ENCODE data around the gene MAP4K4.
A peak's percentile ranks its signal among the peaks of the same experiment; 100 is the strongest.
"Not testable (repeated sequence)": the region's sequence is repeated elsewhere in the genome, so short reads cannot be mapped to it uniquely, and the experiment has no call there.

The MAP4K4 gene

GRCh38 chr2:101736233-101736632 is 38.7 kb downstream of the MAP4K4 start:
- Mint-ChIP-seq H3K4me1 (peaks cover 52 to 84% of the 10 kb centered on the region in 2 donors), H3K27ac (no peak overlapping the region), H3K9me3 (peaks cover 1 to 3% of the 10 kb centered on the region in 2 donors), H3K27me3 (no peaks in the 10 kb centered on the region), H3K4me3 (no peak overlapping the region), H3K36me3 (peaks cover 3 to 9% of the 10 kb centered on the region in 2 donors)
- ATAC-seq (replicated peaks) (no peak), DNase-seq (no peak)

GRCh38 chr2:101736861-101737291 is 39.4 kb downstream of the MAP4K4 start:
- Mint-ChIP-seq H3K27me3 (no peaks in the 10 kb centered on the region), H3K9me3 (peaks cover 1 to 3% of the 10 kb centered on the region in 2 donors), H3K27ac (peak overlapping the region; percentile 72), H3K4me3 (peak overlapping the region in 1 of 2 donors; percentile 4), H3K36me3 (peaks cover 6 to 9% of the 10 kb centered on the region in 2 donors), H3K4me1 (peaks cover 52 to 84% of the 10 kb centered on the region in 2 donors)
- no peak for DNase-seq
- ATAC-seq (replicated peaks), result peak; percentile 77

GRCh38 chr2:101737478-101738255 is 40.2 kb downstream of the MAP4K4 start:
- Mint-ChIP-seq H3K4me1 (peaks cover 57 to 85% of the 10 kb centered on the region in 2 donors), H3K9me3 (peaks cover 1 to 3% of the 10 kb centered on the region in 2 donors), H3K36me3 (peaks cover 9% of the 10 kb centered on the region in 2 donors), H3K4me3 (peak overlapping the region in 1 of 2 donors; percentile 37), H3K27ac (peak overlapping the region; percentile 65), H3K27me3 (no peaks in the 10 kb centered on the region)
- no peak for ATAC-seq (replicated peaks)
- no peak for DNase-seq

- ATAC-seq (replicated peaks) (no peak), DNase-seq (no peak)
- Mint-ChIP-seq H3K27me3 (no peaks in the 10 kb centered on the region), H3K4me1 (peaks cover 56 to 85% of the 10 kb centered on the region in 2 donors), H3K27ac (peak overlapping the region; percentile 39), H3K4me3 (no peak overlapping the region), H3K9me3 (peaks cover 1 to 3% of the 10 kb centered on the region in 2 donors), H3K36me3 (peaks cover 12 to 17% of the 10 kb centered on the region in 2 donors)
Measured at GRCh38 chr2:101738649-101739048, 41.1 kb downstream of the MAP4K4 start.

- no peak for DNase-seq
- peaks cover 1 to 3% of the 10 kb centered on the region in 2 donors for H3K9me3 Mint-ChIP-seq
Measured at GRCh38 chr2:101740555-101740964, 43.1 kb downstream of the MAP4K4 start.

GRCh38 chr2:101741775-101742520 is 44.4 kb downstream of the MAP4K4 start:
- Mint-ChIP-seq H3K4me3 (peak overlapping the region; percentile 3 to 49), H3K4me1 (peaks cover 54 to 88% of the 10 kb centered on the region in 2 donors), H3K9me3 (peaks cover 1 to 3% of the 10 kb centered on the region in 2 donors), H3K27ac (peak overlapping the region; percentile 60), H3K27me3 (no peaks in the 10 kb centered on the region), H3K36me3 (peaks cover 22 to 31% of the 10 kb centered on the region in 2 donors)
- no peak for DNase-seq
- no peak for ATAC-seq (replicated peaks)

More at GRCh38 chr2:101740555-101740964, 43.1 kb downstream of the MAP4K4 start:
- Mint-ChIP-seq H3K4me1 (peaks cover 59 to 88% of the 10 kb centered on the region in 2 donors), H3K4me3 (no peak overlapping the region), H3K36me3 (peaks cover 19 to 27% of the 10 kb centered on the region in 2 donors), H3K27ac (no peak overlapping the region), H3K27me3 (no peaks in the 10 kb centered on the region)
- no peak for ATAC-seq (replicated peaks)

GRCh38 chr2:101742547-101742946 is 45.0 kb downstream of the MAP4K4 start:
- Mint-ChIP-seq H3K27ac (peak overlapping the region; percentile 60), H3K4me1 (peaks cover 51 to 88% of the 10 kb centered on the region in 2 donors), H3K27me3 (no peaks in the 10 kb centered on the region), H3K36me3 (peaks cover 22 to 31% of the 10 kb centered on the region in 2 donors), H3K4me3 (no peak overlapping the region), H3K9me3 (peaks cover 1 to 3% of the 10 kb centered on the region in 2 donors)
- DNase-seq (no peak), ATAC-seq (replicated peaks) (no peak)

GRCh38 chr2:101743288-101743687 is 45.8 kb downstream of the MAP4K4 start:
- Mint-ChIP-seq H3K9me3 (peaks cover 1 to 3% of the 10 kb centered on the region in 2 donors), H3K27me3 (no peaks in the 10 kb centered on the region), H3K27ac (peak overlapping the region; percentile 76), H3K4me1 (peaks cover 47 to 88% of the 10 kb centered on the region in 2 donors), H3K4me3 (peak overlapping the region in 1 of 2 donors; percentile 19), H3K36me3 (peaks cover 24 to 29% of the 10 kb centered on the region in 2 donors)
- DNase-seq (no peak), ATAC-seq (replicated peaks) (peak in 1 of 2 donors; percentile 18)

- no peak for ATAC-seq (replicated peaks)
- Mint-ChIP-seq H3K4me1 (peaks cover 43 to 83% of the 10 kb centered on the region in 2 donors), H3K9me3 (peaks cover 1 to 3% of the 10 kb centered on the region in 2 donors), H3K27ac (no peak overlapping the region), H3K27me3 (no peaks in the 10 kb centered on the region), H3K36me3 (peaks cover 26 to 29% of the 10 kb centered on the region in 2 donors), H3K4me3 (no peak overlapping the region)
- no peak for DNase-seq
Measured at GRCh38 chr2:101744832-101745231, 47.3 kb downstream of the MAP4K4 start.

GRCh38 chr2:101745711-101746694 is 48.5 kb downstream of the MAP4K4 start:
- Mint-ChIP-seq H3K4me1 (peaks cover 45 to 80% of the 10 kb centered on the region in 2 donors), H3K27me3 (no peaks in the 10 kb centered on the region), H3K9me3 (no peaks in the 10 kb centered on the region), H3K27ac (peak overlapping the region; percentile 76), H3K36me3 (peaks cover 23 to 26% of the 10 kb centered on the region in 2 donors), H3K4me3 (peak overlapping the region; percentile 34 to 37)
- ATAC-seq (replicated peaks) (no peak), DNase-seq (no peak)

GRCh38 chr2:101748000-101748399 is 50.5 kb downstream of the MAP4K4 start:
- no peaks in the 10 kb centered on the region for H3K9me3 Mint-ChIP-seq
- peaks cover 45 to 82% of the 10 kb centered on the region in 2 donors for H3K4me1 Mint-ChIP-seq
- DNase-seq (no peak), ATAC-seq (replicated peaks) (no peak)
- peak overlapping the region; percentile 72 for H3K27ac Mint-ChIP-seq
- peaks cover 16 to 25% of the 10 kb centered on the region in 2 donors for H3K36me3 Mint-ChIP-seq
- no peaks in the 10 kb centered on the region for H3K27me3 Mint-ChIP-seq
- H3K4me3 Mint-ChIP-seq, result no peak overlapping the region

GRCh38 chr2:101748462-101748861 is 51.0 kb downstream of the MAP4K4 start:
- not testable (repeated sequence) for DNase-seq; H3K4me3 Mint-ChIP-seq; H3K27me3 Mint-ChIP-seq; ATAC-seq (replicated peaks); H3K9me3 Mint-ChIP-seq
- peaks cover 44 to 82% of the 10 kb centered on the region in 2 donors for H3K4me1 Mint-ChIP-seq
- peak overlapping the region; percentile 72 for H3K27ac Mint-ChIP-seq
- H3K36me3 Mint-ChIP-seq, result peaks cover 14 to 20% of the 10 kb centered on the region in 2 donors

GRCh38 chr2:101750688-101751087 is 53.2 kb downstream of the MAP4K4 start:
- Mint-ChIP-seq H3K4me3 (peak overlapping the region; percentile 5 to 52), H3K4me1 (peaks cover 42 to 82% of the 10 kb centered on the region in 2 donors), H3K27me3 (no peaks in the 10 kb centered on the region), H3K9me3 (no peaks in the 10 kb centered on the region), H3K36me3 (peaks cover 6 to 9% of the 10 kb centered on the region in 2 donors), H3K27ac (peak overlapping the region; percentile 47)
- DNase-seq (no peak), ATAC-seq (replicated peaks) (no peak)
